HepG2 (cell line): ENCODE results near the gene MYL4. TPM values are rescaled to one million over a fixed set of nuclear protein-coding genes. Genes with fewer than 3 reads are reported as not detected.

Experiments used
- ESRRA ChIP-seq: sonication (generic); formaldehyde crosslinking; IDR thresholded peaks from 2 replicates; pipeline ENCODE4 v1.5.1; 2020; ENCODE audit warnings: mild to moderate bottlenecking, low read depth, missing genetic modification reagents
- HDAC1 ChIP-seq: sonication (generic); formaldehyde crosslinking; IDR thresholded peaks from 2 replicates; pipeline ENCODE4 v1.5.1; 2020; ENCODE audit warnings: mild to moderate bottlenecking, missing genetic modification reagents
- HIC2 ChIP-seq: sonication (generic); formaldehyde crosslinking; IDR thresholded peaks from 2 replicates; pipeline ENCODE4 v1.9.0; 2022; ENCODE audit warnings: low read depth, missing genetic modification reagents
- KMT2A ChIP-seq: sonication (generic); formaldehyde crosslinking; IDR thresholded peaks from 2 replicates; pipeline ENCODE4 v1.4.0; 2020; ENCODE audit warnings: missing genetic modification reagents
- KMT2B ChIP-seq: IDR thresholded peaks from 2 replicates; pipeline ENCODE4 v1.6.1; 2016; ENCODE audit warnings: missing genetic modification reagents, missing compliant biosample characterization
- RAD21 ChIP-seq: fragments of 450-650 bp; formaldehyde crosslinking; IDR thresholded peaks from 2 replicates; pipeline ENCODE4 v1.5.0; 2020; ENCODE audit warnings: mild to moderate bottlenecking
- SIX4 ChIP-seq: sonication (generic); formaldehyde crosslinking; IDR thresholded peaks from 2 replicates; pipeline ENCODE4 v1.4.0; 2020; ENCODE audit warnings: missing genetic modification reagents
- SOX13 ChIP-seq, 3 experiments: fragments of 450-650 bp in 1 of 3; sonication (generic) in 1 of 3; formaldehyde crosslinking in 1 of 3; IDR thresholded peaks in 2 of 3; conservative IDR thresholded peaks in 1 of 3; 2 replicates each; pipeline versions ENCODE4 v1.5.0 to v1.6.1; 2016 to 2020; ENCODE audit warnings: antibody characterized with exemption in 1 of 3, mild to moderate bottlenecking in 1 of 3, missing compliant biosample characterization in 1 of 3, missing genetic modification reagents in 1 of 3, moderate library complexity in 1 of 3
- STAT5B ChIP-seq: sonication (generic); formaldehyde crosslinking; IDR thresholded peaks from 2 replicates; pipeline ENCODE4 v1.4.0; 2020; ENCODE audit warnings: missing genetic modification reagents
- TGIF2 ChIP-seq: IDR thresholded peaks from 2 replicates; pipeline ENCODE4 v1.6.1; 2016; ENCODE audit warnings: control low read depth, missing compliant biosample characterization
- TOPORS ChIP-seq: sonication (generic); formaldehyde crosslinking; IDR thresholded peaks from 2 replicates; pipeline ENCODE4 v1.8.0; 2023; ENCODE audit warnings: mild to moderate bottlenecking, missing genetic modification reagents
- ZBTB26 ChIP-seq: IDR thresholded peaks from 2 replicates; pipeline ENCODE4 v1.6.1; 2016; ENCODE audit warnings: missing compliant biosample characterization, missing genetic modification reagents, borderline replicate concordance
- ZNF121 ChIP-seq: sonication (generic); formaldehyde crosslinking; IDR thresholded peaks from 2 replicates; pipeline ENCODE4 v1.5.0; 2020; ENCODE audit warnings: mild to moderate bottlenecking, missing genetic modification reagents
- ZNF124 ChIP-seq: sonication (generic); formaldehyde crosslinking; IDR thresholded peaks from 2 replicates; pipeline ENCODE4 v1.4.0; 2020; ENCODE audit warnings: missing genetic modification reagents
- ZNF256 ChIP-seq: sonication (generic); formaldehyde crosslinking; conservative IDR thresholded peaks from 2 replicates; pipeline ENCODE4 v1.4.0; 2020; ENCODE audit warnings: missing genetic modification reagents
- ZNF264 ChIP-seq: sonication (generic); formaldehyde crosslinking; IDR thresholded peaks from 2 replicates; pipeline ENCODE4 v1.4.0; 2020; ENCODE audit warnings: missing genetic modification reagents
- ZNF451 ChIP-seq: sonication (generic); formaldehyde crosslinking; IDR thresholded peaks from 2 replicates; pipeline ENCODE4 v1.5.0; 2020; ENCODE audit warnings: mild to moderate bottlenecking, missing genetic modification reagents
- ZNF567 ChIP-seq: sonication (generic); formaldehyde crosslinking; IDR thresholded peaks from 2 replicates; pipeline ENCODE4 v1.8.1; 2023; ENCODE audit warnings: mild to moderate bottlenecking, missing genetic modification reagents, borderline replicate concordance
- ZSCAN30 ChIP-seq: sonication (generic); formaldehyde crosslinking; IDR thresholded peaks from 2 replicates; pipeline ENCODE4 v1.5.0; 2020; ENCODE audit warnings: mild to moderate bottlenecking, missing genetic modification reagents
- polyA plus RNA-seq, 8 experiments: library from polyadenylated mRNA; depleted of rRNA in 3 of 8; stranded (reverse) in 7 of 8; unstranded in 1 of 8; fragments of >200 nt; fragmentation: Illumina TruSeq in 4 of 8; extraction: Trizol in 4 of 8; gene quantifications; 2 replicates each; pipeline versions ENCODE4 v1.2.1 to v1.2.3, GENCODE V29; 2011 to 2016; ENCODE audit warnings: low read depth in 4 of 8, missing spikeins in 1 of 8, mixed read lengths in 1 of 8; ENCODE audit not compliant: insufficient read depth in 1 of 8
- total RNA-seq, 5 experiments: library from RNA; depleted of rRNA; stranded (reverse); fragments of >200 nt; fragmentation: Illumina TruSeq; extraction: Trizol; gene quantifications; 2 replicates each; pipeline ENCODE4 v1.2.3, GENCODE V29; 2016; ENCODE audit warnings: low read depth in 1 of 5
- TF ChIP-seq, protein P1 (sequence below): sonication (generic); formaldehyde crosslinking; IDR thresholded peaks from 2 replicates; pipeline ENCODE4 v1.8.0; 2022; ENCODE audit warnings: mild to moderate bottlenecking, missing genetic modification reagents
- TF ChIP-seq, protein P2 (sequence below): IDR thresholded peaks from 2 replicates; pipeline ENCODE4 v1.6.1; 2016; ENCODE audit warnings: low read depth, borderline replicate concordance
- TF ChIP-seq, protein P3 (sequence below): sonication (generic); formaldehyde crosslinking; IDR thresholded peaks from 2 replicates; pipeline ENCODE4 v1.4.0; 2020; ENCODE audit warnings: missing genetic modification reagents

Gene MYL4
- total and polyA plus RNA-seq, 2 of the 13 experiments (the other 11 are each of a cell fraction or from before 2014, with no cell fraction given) = not detected

DNA sequence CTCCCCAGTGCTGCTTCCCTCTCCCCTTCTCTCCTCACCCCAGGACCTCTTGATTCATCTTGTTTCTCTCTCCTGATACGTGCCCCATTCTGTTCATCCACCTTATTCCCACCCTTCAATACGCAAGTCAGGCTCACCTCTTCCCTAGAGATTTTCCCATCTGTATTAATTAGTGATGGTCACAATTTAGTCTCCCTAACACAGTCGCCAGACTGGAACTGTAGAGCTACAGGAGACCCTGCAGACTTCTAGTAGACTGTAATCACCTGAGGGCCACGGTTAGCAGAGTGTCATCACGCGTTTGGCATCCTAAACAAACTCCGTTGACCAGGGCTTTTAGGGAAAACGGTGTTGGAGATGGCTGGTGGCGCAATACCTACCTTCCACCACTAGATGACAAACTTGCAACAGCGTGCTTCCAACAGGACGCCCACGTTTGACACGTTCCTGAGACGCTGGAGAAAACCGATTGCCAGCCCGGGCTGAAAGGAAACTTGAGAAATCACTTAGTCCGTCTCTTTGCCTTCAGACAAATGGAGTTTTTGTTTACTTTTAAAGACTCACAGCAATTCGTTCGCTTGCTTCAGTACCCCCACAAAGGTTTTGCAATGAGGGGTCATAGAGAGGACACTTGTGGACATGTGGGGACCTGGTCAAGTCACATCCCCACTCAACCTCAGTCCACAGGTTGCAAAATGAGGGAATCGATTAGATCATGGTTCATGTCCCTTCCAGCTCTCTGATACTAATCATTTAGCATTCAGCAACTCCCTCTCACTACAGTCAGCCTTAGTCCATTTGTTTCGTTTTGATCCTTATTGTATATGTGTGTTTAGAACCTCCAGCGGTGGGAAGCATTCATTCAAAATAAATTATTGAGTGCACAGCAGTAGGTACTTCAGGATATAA, 20.6 kb downstream of the MYL4 start (continued):
- TF ChIP-seq, protein P1, sequence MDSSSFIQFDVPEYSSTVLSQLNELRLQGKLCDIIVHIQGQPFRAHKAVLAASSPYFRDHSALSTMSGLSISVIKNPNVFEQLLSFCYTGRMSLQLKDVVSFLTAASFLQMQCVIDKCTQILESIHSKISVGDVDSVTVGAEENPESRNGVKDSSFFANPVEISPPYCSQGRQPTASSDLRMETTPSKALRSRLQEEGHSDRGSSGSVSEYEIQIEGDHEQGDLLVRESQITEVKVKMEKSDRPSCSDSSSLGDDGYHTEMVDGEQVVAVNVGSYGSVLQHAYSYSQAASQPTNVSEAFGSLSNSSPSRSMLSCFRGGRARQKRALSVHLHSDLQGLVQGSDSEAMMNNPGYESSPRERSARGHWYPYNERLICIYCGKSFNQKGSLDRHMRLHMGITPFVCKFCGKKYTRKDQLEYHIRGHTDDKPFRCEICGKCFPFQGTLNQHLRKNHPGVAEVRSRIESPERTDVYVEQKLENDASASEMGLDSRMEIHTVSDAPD (CRISPR knock-in tag) = 0 out of 2 replicates have a peak, but pooled peaks have one; percentile 30
- TF ChIP-seq ZSCAN30 (CRISPR knock-in tag) (no peak), ZNF451 (CRISPR knock-in tag) (no peak), TOPORS (CRISPR knock-in tag) (0 out of 2 replicates have a peak, but pooled peaks have one; percentile 34), KMT2A (CRISPR knock-in tag) (0 out of 2 replicates have a peak, but pooled peaks have one; percentile 44), TGIF2 (CRISPR knock-in tag) (peak; percentile 67; the same call in 1 of the 2 replicates), RAD21 (CRISPR knock-in tag) (peak; percentile 98), ZNF264 (CRISPR knock-in tag) (0 out of 2 replicates have a peak, but pooled peaks have one; percentile 27), HDAC1 (peak; percentile 62; the same call in 1 of the 2 replicates), HIC2 (no peak), ZNF121 (CRISPR knock-in tag) (no peak), STAT5B (CRISPR knock-in tag) (0 out of 2 replicates have a peak, but pooled peaks have one; percentile 21), SIX4 (no peak; the same call in 1 of the 2 replicates), ZNF256 (CRISPR knock-in tag) (0 out of 2 replicates have a peak, but pooled peaks have one; percentile 39), SOX13 (IDR thresholded peaks at IDR 0.05) (no peak), SOX13 (CRISPR knock-in tag; conservative IDR thresholded peaks at IDR 0.05 in 1 of 2, IDR thresholded peaks at IDR 0.05 in 1 of 2) (peak in 1 of 2 experiments; percentile 36; a peak in 2 of 4 replicates), ZNF567 (CRISPR knock-in tag) (no peak), ZNF124 (peak; percentile 88), KMT2B (CRISPR knock-in tag) (peak; percentile 69), ZBTB26 (peak; percentile 80; the same call in 1 of the 2 replicates), ESRRA (peak; percentile 38; the same call in 1 of the 2 replicates)
- TF ChIP-seq, protein P2, sequence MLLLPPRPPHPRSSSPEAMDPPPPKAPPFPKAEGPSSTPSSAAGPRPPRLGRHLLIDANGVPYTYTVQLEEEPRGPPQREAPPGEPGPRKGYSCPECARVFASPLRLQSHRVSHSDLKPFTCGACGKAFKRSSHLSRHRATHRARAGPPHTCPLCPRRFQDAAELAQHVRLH (CRISPR knock-in tag) = peak; percentile 65; the same call in 1 of the 2 replicates
- TF ChIP-seq, protein P3, sequence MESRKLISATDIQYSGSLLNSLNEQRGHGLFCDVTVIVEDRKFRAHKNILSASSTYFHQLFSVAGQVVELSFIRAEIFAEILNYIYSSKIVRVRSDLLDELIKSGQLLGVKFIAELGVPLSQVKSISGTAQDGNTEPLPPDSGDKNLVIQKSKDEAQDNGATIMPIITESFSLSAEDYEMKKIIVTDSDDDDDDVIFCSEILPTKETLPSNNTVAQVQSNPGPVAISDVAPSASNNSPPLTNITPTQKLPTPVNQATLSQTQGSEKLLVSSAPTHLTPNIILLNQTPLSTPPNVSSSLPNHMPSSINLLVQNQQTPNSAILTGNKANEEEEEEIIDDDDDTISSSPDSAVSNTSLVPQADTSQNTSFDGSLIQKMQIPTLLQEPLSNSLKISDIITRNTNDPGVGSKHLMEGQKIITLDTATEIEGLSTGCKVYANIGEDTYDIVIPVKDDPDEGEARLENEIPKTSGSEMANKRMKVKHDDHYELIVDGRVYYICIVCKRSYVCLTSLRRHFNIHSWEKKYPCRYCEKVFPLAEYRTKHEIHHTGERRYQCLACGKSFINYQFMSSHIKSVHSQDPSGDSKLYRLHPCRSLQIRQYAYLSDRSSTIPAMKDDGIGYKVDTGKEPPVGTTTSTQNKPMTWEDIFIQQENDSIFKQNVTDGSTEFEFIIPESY = peak; percentile 41; the same call in 1 of the 2 replicates
